HG03066 (cell line): ENCODE measurements around the gene DOK6.

Experiments
- ATAC-seq: cut with Tn5 transposase; IDR thresholded peaks from one replicate; pipeline ENCODE4 v1.9.1; 2021; ENCODE audit warnings: low read depth; ENCODE audit not compliant: unreplicated experiment

The DOK6 gene

GRCh38 chr18:69674966-69675365 lies 274.3 kb downstream of the DOK6 start:
- no peak for ATAC-seq

GRCh38 chr18:69677595-69677994 lies 276.9 kb downstream of the DOK6 start:
- no peak for ATAC-seq

GRCh38 chr18:69680123-69680522 lies 279.4 kb downstream of the DOK6 start:
- no peak for ATAC-seq

GRCh38 chr18:69683176-69683575 lies 282.5 kb downstream of the DOK6 start:
- no peak for ATAC-seq

- ATAC-seq = no peak
Measured at GRCh38 chr18:69684789-69685188, 284.1 kb downstream of the DOK6 start.

GRCh38 chr18:69686861-69687260 lies 286.2 kb downstream of the DOK6 start:
- no peak for ATAC-seq

- ATAC-seq = no peak
Measured at GRCh38 chr18:69689121-69689759, 288.6 kb downstream of the DOK6 start.

GRCh38 chr18:69691008-69691760 lies 290.5 kb downstream of the DOK6 start:
- ATAC-seq = no peak

- ATAC-seq = no peak
Measured at GRCh38 chr18:69697069-69697468, 296.4 kb downstream of the DOK6 start.

GRCh38 chr18:69697689-69698088 lies 297.0 kb downstream of the DOK6 start:
- ATAC-seq = no peak

- no peak for ATAC-seq
Measured at GRCh38 chr18:69701305-69701704, 300.6 kb downstream of the DOK6 start.

- ATAC-seq = no peak
Measured at GRCh38 chr18:69703461-69703860, 302.8 kb downstream of the DOK6 start.

GRCh38 chr18:69705987-69706386 lies 305.3 kb downstream of the DOK6 start:
- no peak for ATAC-seq

GRCh38 chr18:69708844-69709243 lies 308.2 kb downstream of the DOK6 start:
- ATAC-seq = no peak

GRCh38 chr18:69715191-69715795 lies 314.6 kb downstream of the DOK6 start:
- no peak for ATAC-seq

GRCh38 chr18:69717586-69717985 lies 316.9 kb downstream of the DOK6 start:
- ATAC-seq = no peak

GRCh38 chr18:69718912-69719547 lies 318.3 kb downstream of the DOK6 start:
- ATAC-seq = no peak

GRCh38 chr18:69720422-69720821 lies 319.7 kb downstream of the DOK6 start:
- no peak for ATAC-seq

GRCh38 chr18:69723434-69723833 lies 322.7 kb downstream of the DOK6 start:
- ATAC-seq = no peak

GRCh38 chr18:69725009-69725408 lies 324.3 kb downstream of the DOK6 start:
- no peak for ATAC-seq

- no peak for ATAC-seq
Measured at GRCh38 chr18:69725855-69726508, 325.3 kb downstream of the DOK6 start.
